HG02973 (cell line): ENCODE data around the gene PANK1.

ENCODE experiments used
- ATAC-seq: cut with Tn5 transposase; IDR thresholded peaks from one replicate; pipeline ENCODE4 v1.9.1; 2021; ENCODE audit warnings: moderate library complexity; ENCODE audit not compliant: unreplicated experiment

Gene PANK1

DNA sequence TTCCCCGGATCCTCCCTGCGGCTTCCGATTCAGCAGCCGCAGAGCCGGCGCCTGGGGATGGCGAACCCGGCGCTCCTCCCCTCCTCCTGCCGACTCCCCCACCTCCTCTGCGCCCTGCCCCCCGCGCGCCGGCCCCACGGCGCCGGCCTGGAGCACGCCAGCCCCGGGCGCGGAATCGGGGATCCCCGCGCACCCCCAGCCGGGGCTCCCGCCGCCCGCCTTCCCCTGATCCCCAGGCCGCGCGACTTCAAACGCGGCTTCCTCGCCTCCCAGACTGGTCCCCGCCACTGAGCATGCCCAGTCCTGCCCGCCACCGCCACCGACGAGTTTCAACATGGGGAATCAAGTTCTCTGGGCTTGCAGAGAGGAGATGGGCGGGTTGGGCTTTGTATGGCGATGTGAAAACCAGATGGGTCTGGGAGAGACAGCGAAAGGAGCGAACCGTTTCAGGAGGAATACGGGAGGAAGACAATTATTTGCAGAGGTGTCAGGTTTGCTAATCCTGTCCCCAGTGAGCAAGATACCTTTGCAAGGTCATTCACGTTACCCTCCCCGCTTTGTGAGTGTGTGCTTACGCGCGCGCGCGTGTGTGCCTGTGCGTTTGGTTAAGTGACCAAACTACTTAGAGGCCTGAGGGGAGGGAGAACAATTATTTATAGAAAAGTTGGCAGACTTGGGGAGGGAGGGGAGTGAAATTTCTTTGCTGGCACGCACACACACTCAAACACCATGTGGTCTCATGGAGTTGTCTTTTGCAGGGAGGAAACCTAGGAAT is at the start of gene PANK1:
Gene PANK1 (minus strand): TSS at position 276 of the 775 bp plus-strand sequence. CDS start 351 bp downstream, outside the sequence.
- peak; percentile 32 for ATAC-seq

DNA sequence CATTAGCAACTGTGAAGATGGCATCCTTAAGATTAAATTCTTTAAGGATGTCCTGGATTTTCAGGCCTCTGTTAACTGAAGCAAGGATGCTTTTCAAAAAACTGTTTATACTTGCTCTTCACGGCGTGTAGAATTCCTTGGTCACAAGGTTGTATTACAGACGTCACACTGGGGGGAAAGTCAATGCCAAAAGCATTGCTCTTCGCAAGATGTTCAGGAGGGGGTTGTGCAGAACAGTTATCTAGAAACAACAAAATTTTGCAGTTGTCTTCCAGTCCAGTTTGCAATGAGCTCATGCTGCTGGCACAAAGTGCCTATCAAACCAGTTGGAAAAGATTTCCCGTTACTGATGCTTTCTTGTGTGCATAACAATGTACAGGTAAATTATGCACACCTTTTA is 48.1 kb upstream of the PANK1 start:
- ATAC-seq: no peak

DNA sequence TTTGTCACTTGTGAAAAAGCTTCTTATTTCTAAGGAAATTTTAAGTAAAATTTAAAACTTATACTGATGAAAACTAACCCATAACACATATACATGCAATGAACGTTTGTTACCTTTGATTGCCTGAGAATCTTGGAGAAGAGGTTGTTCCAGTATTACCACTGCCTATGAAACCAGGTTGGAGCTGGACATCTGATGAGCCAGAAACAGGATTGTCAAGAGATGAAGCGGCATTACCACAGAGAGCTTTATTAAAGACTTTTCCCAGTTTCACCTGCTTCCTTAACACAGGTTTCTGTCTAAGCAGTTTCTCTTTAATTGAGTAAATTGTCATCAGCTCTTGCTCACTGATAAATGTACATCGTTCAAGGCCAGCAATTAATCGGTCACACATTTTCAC is 47.4 kb upstream of the PANK1 start:
- no peak for ATAC-seq

DNA sequence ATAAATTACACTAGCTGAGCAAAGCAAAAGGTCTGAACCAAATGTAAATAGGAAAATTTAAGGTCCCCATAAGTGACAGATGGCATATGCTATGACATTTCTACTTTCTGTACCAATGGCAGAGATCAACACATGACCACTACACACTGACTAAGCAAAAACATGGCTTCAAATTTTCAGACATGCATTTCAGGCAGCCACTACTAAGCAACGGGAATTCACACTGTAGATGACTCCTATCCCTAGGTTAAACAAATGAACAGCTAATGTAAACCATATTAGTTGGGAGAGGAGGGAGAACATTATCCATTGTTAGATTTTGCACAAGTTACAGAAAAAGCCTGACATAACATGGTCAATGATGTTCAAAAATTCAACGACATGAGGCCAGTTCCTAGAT is 45.0 kb upstream of the PANK1 start:
- ATAC-seq: no peak

DNA sequence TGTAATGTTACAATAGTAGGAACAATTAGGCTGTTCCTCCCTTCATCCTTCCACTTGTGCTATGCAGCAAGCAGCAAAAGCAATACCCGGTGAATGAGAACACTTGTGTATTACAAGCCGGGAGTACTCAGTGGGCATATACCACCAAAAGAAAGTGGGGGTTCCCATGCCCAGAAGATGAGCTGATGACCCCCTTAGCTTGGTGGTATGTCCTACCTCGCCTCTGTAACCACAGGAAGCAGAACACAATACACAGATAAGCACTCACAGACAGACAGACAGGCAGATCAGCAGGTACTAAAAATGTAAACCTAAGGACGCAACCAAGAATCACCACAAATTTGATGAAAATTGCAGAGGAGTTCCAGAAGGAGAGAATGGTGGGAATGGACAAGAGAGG is 40.9 kb upstream of the PANK1 start:
- ATAC-seq: no peak

DNA sequence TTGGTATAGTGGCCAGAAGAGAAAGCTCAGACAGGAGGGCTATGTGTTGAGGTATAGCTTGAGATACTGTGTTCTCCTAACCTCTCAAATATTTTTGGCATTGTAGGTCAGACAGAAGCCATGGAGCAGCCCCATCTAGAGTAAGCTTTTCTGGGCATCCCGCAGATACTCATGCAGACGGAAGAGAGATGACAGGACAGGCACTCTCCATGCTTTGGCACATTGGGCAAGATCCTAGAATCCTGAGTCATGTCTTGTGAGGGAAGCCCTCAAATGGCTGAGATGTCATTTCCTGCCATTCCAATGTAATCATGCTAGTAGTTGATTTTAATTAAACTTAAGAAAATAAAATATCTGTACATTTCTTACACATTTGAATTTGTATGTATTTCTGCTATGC is 39.6 kb upstream of the PANK1 start:
- no peak for ATAC-seq

DNA sequence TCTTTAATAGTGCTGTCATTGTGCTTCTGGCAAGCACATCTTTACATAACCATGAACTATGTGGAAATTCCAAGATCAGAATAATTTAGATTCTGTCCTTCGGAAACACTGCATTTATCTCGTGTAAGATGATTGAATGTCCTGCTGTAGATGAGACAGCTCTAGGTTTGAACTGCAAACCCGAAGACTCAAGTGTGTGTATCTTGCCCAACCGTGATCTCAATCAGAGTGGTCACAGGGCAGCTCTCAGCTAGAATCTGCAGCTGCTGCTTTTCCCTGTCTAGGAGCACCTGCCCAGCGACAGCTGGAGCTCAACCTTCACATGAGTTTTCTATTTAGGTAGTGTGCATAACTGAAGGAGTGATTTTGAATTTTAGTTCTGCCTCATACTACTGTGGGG is 38.8 kb upstream of the PANK1 start:
- ATAC-seq: no peak

DNA sequence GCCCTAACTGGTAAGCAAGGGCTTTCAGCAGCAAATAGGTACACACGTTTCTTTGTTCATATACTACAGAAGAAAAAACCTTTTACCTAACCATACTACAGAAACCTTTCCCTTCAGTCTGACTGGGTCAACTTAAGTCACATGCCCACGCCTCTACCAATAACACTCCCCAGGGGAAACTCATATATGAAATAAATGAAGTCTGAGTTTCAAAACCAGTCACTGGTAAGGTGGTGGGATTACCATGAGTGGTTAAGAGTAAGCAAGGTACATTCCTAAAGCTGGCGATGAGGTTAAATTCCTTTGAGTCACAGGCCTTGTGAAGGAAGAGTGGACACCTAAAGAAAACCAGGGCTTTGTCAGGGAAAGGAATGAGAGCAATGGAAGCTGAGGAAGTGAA is 34.9 kb upstream of the PANK1 start:
- peak; percentile 69 for ATAC-seq

DNA sequence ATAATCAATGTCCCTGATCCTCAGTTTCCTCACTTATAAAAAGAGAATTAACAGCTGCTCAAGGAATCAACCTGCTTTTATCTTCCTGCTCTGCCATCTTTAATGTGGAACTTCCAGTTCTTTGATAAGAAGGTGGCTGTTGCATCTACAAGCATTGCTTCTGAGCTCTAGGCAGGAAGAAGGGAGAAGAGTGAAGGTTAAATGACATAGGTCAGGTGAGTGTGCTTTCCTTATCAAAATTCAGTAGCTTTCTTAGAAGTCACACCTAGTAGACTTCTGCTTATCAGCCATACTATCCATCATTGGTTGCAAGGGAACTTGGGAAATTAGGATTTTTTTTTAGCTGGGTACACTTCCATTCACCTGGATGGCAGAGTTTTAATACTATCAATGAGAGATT is 32.3 kb upstream of the PANK1 start:
- no peak for ATAC-seq

DNA sequence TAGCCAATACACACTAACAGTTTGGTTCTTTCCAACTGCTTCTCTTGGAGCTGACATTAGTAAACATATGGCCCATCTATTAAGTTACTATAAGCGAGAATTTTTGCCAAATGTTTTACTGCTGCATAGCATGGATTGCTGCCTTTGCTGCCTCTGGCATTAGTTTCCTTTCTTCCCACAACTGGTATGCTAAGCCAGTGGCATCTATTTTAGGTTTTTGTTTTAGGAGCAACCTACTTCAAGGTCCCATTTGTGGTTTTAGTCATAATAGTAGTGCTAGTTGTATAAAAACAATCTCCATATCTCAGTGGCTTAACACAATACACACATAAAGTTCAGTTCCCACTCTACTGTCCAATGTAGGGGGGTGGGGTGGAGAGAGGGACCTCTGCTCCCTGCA is 25.9 kb upstream of the PANK1 start:
- no peak for ATAC-seq

DNA sequence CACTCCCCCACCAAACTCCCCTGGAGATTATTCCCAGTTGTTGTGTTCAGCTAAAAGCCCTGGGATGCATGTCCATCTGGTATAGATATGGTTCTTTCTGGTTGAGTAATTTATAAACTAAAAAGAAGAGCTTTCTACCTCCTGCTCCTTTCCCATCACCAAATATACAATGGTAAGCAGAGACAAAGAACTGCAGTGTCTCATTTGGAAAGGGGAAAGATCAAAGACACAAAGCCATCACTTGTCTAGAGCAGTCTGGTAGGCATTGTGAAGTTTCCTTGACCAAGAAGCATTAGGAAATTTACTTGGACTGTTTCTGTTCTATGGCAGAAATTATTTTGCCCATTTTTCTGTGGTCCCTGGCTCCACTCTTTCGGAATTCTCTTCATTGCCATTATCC is 24.9 kb upstream of the PANK1 start:
- no peak for ATAC-seq

DNA sequence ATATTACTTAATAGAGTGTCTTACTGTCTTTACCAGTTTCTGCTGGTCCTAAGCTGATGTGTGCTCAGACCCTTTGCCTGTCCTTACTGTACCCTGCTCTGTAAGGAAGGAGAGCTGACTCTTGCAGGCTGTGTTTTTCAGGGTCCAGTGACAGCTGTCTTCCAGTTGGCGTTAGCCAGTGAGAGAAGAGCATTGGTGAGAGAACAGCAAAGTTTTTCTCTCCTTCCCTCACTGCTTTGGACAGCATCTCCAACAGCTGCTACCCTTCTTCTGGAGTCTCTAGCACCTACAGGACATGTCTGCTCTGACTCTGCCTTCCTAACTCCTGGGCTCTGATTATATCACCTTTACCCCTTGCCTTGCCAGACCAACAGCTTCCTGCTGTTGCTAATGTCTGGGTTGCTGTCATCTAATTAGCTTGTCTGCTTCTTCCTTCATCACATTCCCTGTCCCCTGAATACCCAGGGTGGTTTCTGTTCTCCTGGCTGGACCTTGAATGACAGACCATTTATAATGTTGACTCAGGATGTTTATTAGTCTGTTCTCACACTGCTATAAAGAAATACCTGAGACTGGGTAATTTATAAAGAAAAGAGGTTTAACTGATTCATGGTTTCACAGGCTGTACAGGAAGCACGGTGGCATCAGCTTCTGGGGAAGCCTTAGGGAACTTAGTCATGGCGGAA is 23.5 kb upstream of the PANK1 start:
- ATAC-seq: no peak

DNA sequence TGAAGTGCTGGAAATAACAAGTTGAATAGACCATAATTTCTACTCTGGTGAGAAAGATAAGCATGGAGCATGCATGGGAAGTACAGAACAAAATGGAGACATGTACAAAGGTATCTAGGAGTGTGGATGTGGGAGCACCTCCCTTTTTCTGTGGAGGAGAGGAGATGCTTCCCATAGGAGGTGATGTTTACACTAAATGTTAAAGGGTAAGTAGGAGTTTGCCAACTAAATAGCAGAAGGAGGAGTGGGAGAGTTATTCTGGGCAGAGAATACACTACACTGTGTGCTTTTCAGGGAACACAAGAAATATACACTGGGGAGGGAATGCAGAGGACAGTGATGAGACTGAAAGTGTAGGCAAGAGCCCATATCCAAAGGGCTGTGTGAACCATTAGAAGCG is 21.1 kb upstream of the PANK1 start:
- ATAC-seq: no peak

DNA sequence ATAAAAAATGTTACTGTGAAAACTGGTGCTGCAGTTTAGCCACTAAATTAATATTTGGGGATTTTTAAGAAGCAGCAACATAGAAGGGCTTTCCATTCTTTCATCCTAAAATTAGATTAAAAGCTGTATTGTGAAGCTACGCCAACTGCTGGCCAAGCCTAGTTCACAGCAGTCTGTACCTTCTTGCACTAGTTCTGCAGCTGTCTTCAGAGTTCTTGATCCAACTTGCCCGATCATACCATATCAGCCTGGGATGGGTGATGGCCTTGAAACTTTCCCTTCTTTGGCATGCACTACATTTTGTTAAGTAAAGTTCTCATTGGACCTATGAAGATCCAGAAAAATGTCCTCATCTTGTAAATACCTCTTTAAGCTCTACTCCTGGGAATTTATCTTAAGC is 20.3 kb upstream of the PANK1 start:
- ATAC-seq: no peak

DNA sequence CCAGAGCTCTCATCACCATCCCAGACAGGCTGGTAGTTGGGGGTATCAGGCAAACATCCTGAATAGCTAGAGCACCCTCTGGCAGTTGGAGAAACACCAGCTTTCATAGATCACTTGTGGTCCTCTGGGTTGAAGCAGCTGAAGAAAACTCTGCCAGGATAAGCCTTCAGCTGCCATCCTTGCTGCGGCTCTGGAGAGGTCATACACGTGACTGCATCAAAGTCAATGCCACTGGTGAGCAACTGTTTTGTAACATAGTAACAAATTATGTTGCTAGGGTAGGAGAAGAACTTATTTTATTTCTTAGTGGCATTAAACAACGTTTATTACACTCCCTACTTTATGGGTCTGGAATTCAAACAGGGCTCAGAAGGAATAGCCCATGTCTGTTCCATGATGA is 19.2 kb upstream of the PANK1 start:
- no peak for ATAC-seq

DNA sequence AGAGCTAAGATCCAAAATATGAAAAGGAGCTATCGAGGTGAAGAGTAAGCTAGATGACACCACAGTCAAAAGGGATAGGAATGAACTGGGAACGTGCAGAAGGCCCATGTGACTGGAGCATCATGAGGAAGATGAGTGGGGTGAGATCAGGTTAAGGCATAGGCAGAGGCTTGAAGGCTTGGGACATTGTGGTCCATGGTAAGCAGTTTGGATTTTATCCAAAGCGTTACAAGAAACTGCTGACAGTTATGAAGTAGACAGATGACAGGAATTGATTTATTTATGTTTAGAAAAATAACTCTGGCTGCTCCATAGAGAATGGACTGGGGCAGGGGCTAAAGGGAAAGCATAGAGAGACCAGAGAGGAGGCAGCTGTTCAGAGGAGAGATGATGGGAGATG is 18.1 kb upstream of the PANK1 start:
- ATAC-seq: no peak

DNA sequence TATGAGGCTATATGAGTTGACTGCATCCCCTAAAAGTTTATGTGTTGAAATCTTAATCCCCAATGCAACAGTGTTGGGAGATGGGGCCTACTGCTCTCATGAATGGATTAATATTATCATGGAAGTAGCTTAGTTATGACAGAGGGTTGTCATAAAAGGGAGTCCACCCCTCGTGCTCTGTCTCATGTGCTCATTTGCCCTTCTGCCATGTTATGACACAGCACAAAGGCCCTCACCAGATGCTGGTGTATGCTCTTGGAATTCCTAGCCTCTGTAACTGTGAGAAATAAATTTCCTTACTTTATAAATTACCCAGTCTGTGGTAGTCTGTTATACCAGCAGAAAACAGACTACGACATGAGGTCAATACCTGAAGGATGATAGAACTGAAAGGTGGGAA is 17.6 kb upstream of the PANK1 start:
- no peak for ATAC-seq

DNA sequence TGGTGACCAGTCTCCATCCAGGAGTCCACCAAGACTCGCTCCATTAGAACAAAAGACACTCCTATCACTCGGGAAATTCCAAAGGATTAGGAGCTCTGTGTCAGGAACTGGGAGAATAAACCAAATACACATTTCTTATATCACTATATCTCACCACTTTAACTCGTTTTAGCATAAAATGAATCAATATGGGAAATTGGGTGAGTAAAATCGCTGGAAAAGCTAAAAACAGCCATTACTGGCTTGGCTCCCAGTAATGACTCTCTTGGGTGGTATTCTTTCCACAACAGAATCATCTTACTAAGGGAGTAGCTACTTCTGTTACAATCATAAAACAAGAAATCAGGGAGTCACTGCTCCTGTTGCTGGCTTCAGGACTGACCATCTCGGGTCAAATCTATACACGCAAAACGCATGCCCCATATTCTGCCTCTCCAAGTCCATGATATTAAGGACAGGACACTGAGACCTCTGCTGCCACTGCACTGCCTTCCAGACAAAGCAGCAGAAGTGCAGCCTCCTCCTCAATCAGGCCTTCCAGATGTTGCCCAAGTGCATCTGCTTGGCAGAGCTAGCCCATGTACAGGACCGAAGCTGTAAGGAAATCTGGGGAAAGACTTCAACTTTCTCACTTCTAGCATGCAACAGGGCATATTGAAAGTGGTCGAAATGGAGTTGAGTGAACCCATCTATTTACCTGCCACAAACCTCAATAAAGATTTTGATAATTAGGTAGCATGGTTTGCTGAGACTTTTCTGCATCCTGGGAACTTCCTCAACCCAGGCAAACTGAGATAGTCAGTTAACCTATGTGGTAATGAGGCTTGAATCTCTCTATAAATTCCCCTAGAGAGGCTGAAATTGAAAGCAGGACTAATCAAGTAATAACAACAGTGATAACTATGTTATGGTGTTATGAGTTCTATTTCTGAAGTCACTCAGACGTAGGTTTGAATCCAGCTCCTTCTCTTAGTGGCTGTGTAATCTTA is 14.4 kb upstream of the PANK1 start:
- no peak for ATAC-seq

DNA sequence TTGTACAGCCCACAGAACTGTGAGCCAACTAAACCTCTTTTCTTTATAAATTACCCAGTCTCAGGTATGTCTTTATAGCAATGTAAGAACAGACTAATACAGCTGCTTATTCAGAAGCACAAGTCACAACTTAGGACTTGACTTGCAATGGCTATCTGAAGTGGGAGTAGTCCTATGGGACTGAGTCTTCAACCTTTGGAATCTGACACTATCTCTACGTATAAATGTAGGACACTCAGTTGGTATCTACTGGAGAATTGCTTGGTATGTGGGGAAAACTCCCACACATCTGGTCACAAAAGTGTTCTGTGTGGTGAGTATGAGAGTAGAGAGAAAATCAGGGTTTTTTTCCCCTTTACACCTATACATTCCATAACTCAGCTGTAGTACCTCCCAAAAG is 12.3 kb upstream of the PANK1 start:
- ATAC-seq: no peak

DNA sequence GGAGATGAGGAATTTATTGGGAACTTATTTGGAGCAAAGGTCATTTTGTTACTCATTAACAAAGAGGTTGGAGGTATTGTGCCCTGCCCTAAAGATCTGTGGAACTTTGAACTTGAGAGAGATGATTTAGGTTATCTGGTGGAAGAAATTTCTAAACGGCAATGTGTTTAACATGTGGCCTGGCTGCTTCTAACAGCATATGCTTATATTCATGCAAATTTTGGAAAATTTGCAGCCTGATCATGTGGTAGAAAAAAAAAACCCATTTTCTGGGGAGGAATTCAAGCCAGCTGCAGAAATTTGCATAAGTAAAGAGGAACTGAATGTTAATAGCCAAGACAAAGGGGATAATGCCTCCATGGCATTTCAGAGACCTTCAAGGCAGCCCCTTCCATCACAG is 10.7 kb upstream of the PANK1 start:
- ATAC-seq: no peak

DNA sequence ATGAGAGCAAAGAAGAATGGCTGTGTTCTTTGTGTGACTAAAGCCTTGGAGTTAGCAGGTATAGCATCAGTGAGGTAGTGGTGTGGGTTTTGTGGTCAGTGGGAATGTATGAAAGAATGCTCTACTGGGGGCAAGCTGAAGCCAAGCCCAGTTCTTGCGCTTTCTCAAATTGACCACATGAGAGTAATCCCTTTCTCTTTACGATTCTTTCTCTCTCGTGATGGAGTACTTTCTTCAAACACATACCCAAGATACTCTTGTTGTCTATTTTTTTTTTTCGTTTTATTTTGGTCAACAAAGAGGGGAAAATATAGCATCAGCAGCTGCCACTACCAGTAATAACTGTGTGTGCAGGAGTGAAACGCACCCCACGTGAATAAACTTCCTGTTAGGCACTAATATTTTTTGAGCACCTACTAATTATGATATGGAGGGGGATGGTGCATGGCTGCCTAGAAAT is 8.4 kb upstream of the PANK1 start:
- ATAC-seq: peak; percentile 43
